NCI-H2196 treated with DMSO at 0.1 percent for 48 hours (cell line): ENCODE measurements around the gene ASPG.

Experiments used
- DNase-seq: peaks from one replicate; lab custom pipeline; 2025; ENCODE audit not compliant: unreplicated experiment; lab: John Stamatoyannopoulos, UW

The ASPG gene

DNA sequence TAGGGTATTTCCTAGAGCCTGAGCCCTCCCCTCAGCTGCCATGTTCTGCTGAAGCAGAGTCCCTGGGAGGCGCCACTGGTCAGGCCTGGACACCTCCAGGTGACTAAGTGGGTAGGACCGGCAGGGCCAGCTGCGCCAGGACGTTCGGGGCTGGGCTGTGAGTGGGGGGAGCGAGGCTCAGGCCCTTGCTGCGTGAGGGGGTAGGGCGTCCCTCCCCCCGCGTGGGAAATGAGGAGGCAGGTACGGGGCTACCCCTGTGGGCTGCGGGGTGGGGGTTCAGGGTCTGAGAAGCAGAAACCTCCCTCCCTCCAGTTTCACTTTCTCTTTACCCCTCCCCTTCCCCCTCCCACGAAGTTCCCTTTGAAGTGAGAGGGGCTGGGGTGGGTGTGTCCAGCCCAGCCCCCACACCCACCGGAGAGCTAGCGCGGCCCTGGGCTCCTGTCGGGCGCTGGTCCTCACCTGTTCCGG is 30.8 kb downstream of the ASPG start:
- DNase-seq, result no peak

- no peak for DNase-seq
Observed at GRCh38 chr14:104116756-104117340, 31.3 kb downstream of the ASPG start.

DNA sequence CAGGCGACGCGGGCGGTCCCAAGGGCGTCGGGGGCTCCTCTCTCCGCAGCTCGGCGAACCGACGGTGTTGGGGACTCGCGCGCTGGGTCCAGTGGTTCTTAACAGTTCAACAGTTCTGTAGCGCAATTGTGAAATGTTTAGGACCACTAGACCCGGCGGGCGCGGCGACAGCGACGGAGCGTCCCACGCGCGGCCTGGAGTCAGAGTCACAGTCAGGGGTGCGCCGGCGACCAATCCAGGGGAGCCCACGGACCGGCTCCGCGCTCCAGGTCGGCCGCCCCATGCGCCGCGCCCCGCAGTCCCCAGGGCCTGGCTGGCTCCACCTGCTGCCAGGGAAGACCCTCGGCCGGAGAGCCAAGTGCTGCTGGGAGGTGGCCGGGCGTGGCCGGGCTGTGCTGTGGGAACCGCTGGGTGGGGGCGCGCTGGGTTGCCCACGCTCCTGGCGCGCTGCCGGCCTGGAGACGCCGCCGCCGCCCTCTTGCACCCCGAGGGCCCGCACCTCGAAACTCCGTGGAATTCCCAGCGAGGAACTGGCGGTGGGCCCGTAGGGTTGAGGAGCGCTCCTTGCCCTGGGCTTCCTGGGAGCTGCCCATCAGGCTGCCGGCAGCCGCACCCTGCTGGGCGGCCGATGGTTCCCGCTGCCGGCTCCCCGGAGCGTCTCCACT is 32.0 kb downstream of the ASPG start:
- DNase-seq, result no peak

DNA sequence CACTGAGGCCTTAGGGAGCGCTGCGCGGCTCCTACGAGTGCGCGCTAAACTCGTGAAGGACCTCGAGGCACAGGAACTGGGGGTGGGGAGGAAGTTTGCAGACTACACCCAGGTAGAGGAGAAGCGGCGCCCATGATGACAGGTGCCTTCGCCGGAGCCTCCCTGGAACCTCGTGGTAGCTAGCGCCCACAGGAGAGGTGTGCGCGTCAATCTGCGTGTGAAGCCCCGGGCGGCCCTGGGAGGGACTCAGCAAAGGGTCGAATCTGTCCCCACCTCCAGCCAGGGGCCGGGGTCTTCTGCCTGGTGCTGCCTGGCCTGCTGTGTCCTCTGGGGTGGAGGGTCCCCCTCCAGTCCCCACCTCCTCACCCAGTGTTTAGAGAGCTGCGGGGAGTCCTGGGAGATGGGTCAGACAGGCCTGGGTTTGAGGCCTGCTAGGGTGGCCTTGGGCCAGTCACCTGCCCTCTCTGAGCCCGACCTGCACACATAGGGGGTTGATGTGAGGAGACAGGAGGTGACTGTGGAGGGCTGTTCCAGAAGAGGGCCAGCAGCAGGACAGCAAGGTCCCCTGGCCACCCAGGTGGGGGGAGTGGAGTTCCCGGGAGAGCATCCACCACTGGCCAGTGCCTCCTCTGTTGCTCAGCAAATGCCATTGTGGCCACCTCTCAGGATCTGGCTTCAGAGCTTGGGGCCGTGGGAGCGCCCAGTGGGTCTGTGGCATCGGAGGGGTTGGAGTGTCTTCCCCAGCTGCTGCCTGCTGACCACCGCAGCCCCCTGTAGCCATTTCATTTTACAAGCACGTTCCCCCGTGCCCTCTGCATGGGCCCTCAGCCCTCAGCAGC is 32.7 kb downstream of the ASPG start:
- no peak for DNase-seq

- DNase-seq, result no peak
Observed at GRCh38 chr14:104119119-104119487, 33.6 kb downstream of the ASPG start.

GRCh38 chr14:104119488-104120251 is 34.2 kb downstream of the ASPG start:
- DNase-seq, result no peak

- no peak for DNase-seq
Observed at GRCh38 chr14:104120281-104120741, 34.8 kb downstream of the ASPG start.

GRCh38 chr14:104121142-104121541 is 35.6 kb downstream of the ASPG start:
- no peak for DNase-seq

DNA sequence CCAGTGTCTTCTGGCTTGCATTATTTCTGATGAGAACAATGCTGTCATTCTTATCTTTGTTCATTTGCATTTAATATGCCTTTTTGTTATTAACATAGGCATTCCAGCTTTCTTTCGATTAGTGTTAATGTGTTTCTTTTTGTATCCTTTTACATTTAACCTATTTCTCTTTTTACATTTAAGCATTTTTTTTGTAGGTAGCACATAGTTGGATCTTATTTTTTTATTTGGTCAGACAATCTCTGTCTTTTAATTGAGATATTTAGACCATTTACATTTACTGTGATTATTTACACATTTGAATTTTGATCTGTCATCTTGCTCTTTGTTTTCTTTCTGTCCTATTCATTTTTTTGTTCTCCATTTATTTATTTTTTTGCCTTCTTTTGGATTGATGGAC is 38.4 kb downstream of the ASPG start:
- DNase-seq, result no peak

GRCh38 chr14:104125011-104125410 is 39.5 kb downstream of the ASPG start:
- no peak for DNase-seq

DNA sequence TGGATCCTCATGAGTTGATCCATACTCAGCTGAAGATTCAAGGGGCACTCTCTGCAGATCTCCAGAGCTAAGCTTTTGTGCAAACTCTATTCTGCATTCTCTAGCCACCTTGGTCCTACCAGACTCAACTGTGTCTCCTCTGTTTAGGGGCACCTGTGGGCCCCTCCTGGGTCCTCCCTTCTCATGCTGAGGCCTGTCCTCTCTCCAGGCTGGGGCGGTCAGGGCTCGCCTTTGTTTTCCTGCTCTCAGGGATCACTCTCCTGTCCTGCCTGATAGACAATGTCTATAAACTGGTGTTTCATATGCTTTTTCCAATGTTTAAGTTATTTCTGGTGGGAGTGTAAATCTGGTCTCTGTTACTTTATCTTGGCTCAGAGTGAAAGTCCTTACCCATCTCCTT is 41.3 kb downstream of the ASPG start:
- DNase-seq, result no peak

- DNase-seq, result no peak
Observed at GRCh38 chr14:104128981-104129380, 43.5 kb downstream of the ASPG start.

DNA sequence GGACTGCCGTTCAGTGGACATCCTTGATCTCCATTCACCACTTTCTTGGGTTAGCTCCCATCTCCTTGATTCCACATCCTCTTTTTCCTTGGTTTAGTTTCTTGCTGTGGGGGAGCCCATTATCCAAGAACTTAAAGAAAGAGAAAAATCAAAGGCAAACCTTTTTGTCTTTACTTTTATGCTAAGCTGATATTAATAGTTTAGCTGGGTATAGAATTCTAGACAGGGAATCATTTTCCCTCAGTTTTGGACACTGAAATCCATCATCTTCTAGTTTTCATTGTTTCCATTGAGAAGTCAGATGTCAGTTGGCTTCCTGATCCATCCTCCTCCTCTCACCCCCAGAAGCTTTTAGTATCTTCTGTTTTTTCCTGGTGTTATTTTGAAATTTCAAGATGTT is 44.1 kb downstream of the ASPG start:
- DNase-seq, result no peak

DNA sequence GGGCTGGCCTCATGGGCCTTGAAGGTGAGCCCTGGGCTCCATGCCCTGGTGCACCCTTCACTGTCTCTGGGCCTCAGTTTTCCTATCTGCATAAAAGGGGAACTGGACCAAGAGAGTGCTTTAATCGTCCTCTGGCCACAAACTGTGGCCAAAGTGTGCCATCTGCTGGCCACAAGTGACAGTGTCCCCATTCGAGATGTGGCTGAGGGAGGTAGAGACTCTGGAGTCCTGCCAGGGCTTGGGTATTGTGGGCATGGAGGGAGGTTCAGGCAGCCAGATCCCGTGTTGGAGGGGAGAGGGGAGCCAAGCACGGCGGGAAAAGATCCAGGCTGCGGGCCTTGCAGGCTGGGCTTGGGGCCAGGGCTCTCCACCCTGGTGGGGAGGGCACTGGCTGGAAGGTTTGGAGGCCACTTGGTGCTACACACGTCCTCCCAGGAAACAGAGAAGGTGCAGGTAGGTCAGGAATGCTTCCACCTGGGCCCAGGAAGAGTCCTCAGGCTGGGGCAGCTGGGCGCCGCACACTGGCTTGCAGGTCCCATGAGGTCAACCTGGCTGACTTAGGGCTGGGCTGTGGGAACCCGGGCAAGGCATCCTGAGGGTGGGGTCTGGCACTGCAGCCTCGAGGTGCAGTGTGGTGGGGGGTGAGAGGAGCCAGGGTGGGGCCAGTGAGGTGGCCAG is 45.6 kb downstream of the ASPG start:
- DNase-seq, result peak; percentile 41

DNA sequence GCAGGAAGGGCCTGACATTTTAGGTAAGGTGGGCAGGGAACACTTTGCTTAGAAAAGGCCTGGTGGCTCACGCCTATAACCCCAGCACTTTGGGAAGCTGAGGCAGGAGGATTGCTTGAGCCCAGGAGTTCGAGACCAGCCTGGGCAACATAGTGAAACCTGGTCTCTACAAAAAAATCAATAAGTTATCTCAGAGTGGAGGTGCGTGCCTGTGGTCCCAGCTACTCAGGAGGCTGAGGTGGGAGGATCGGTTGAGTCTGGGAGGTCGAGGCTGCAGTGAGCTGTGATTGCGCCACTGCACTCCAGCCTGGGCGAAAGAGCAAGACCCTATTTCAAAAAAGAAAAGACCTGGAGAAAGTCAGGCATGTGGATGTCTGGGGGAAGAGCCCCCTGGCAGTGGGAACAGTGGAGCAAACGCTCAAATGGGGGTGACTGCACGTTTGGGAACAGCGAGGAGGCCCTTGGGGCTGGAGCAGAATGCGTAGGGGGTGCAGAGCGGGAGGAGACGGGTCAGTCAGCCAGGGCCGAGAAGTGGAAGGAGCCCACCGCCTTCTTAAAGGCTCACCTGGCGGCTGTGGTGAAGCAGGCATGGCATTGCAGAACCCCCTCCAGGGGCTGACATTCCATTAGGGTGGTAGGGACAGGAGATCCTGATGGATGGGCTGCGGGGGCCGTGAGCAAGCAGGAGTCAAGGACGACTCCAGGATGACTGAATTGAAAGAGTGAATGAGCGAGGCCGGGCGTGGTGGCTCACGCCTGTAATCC is 46.6 kb downstream of the ASPG start:
- no peak for DNase-seq

DNA sequence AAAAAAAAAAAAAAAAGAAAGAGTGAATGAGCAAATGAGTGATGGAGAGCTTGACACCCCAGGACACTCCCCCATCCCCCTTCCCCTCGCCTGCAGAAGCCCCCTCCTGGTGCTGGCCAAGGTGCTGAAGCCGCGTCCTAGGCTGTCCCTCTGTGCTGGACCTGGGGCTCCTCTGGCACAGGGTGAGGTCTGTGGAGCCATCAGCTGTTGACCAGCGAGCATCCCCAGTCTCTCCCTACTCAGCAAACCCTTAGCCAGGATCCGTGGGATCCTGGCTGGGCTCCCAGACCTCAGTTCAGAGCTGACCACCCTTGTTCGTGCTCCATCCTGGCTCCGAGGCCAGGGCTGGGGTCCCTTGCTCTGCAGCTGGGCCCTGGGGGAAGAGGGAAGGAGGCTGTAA is 47.5 kb downstream of the ASPG start:
- no peak for DNase-seq

- no peak for DNase-seq
Observed at GRCh38 chr14:104133496-104133895, 48.0 kb downstream of the ASPG start.

GRCh38 chr14:104134061-104134965 is 48.8 kb downstream of the ASPG start:
- no peak for DNase-seq
